ENCODE results near the gene OXT.

DNA sequence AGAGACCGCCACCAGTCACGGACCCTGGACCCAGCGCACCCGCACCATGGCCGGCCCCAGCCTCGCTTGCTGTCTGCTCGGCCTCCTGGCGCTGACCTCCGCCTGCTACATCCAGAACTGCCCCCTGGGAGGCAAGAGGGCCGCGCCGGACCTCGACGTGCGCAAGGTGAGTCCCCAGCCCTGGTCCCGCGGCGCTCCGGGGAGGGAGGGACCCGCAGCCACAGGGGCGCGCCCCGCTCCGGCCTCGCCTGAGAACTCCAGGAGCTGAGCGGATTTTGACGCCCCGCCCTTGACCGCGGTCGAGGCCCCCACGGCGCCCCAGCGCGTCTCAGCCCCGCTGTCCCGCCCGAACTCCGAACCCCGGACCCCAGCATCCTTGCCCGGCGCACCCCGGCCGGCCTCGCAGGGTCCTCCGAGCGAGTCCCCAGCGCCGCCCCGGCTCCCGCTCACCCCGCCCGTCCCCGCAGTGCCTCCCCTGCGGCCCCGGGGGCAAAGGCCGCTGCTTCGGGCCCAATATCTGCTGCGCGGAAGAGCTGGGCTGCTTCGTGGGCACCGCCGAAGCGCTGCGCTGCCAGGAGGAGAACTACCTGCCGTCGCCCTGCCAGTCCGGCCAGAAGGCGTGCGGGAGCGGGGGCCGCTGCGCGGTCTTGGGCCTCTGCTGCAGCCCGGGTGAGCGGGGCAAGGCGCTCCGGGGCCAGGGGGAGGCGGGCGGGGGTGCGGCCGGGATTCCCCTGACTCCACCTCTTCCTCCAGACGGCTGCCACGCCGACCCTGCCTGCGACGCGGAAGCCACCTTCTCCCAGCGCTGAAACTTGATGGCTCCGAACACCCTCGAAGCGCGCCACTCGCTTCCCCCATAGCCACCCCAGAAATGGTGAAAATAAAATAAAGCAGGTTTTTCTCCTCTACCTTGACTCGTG is at the start of gene OXT:
- TF ChIP-seq, protein P1, sequence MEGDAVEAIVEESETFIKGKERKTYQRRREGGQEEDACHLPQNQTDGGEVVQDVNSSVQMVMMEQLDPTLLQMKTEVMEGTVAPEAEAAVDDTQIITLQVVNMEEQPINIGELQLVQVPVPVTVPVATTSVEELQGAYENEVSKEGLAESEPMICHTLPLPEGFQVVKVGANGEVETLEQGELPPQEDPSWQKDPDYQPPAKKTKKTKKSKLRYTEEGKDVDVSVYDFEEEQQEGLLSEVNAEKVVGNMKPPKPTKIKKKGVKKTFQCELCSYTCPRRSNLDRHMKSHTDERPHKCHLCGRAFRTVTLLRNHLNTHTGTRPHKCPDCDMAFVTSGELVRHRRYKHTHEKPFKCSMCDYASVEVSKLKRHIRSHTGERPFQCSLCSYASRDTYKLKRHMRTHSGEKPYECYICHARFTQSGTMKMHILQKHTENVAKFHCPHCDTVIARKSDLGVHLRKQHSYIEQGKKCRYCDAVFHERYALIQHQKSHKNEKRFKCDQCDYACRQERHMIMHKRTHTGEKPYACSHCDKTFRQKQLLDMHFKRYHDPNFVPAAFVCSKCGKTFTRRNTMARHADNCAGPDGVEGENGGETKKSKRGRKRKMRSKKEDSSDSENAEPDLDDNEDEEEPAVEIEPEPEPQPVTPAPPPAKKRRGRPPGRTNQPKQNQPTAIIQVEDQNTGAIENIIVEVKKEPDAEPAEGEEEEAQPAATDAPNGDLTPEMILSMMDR (IDR thresholded peaks at IDR 0.05), result no peak
- TF ChIP-seq POLR2A (IDR thresholded peaks at IDR 0.05), result no peak
